Prostate gland (tissue), 2 donors: Measurements from ENCODE around the gene COL6A1.

ENCODE experiments used
- CTCF ChIP-seq, 4 experiments: fragments of 200-600 bp in 2 of 4; fragments of 450-650 bp in 2 of 4; sonication (generic) in 2 of 4; IDR thresholded peaks; 1 replicate in 3 of 4; 2 replicates in 1 of 4; pipeline ENCODE4 v1.5.1; 2016 to 2019; ENCODE audit warnings: antibody characterized with exemption in 4 of 4, mild to moderate bottlenecking in 2 of 4, moderate library complexity in 2 of 4
- POLR2AphosphoS5 ChIP-seq: sonication (generic); formaldehyde crosslinking; IDR thresholded peaks from one replicate; pipeline ENCODE4 v1.6.1; 2017; ENCODE audit warnings: antibody characterized with exemption

GRCh38 chr21:45934554-45934953 is 47.0 kb upstream of the COL6A1 start:
- TF ChIP-seq CTCF (IDR thresholded peaks at IDR 0.05) (no peak), POLR2AphosphoS5 (no peak)
